ENCODE results near the gene CCR7. TPM values are rescaled to one million over a fixed set of nuclear protein-coding genes. Genes with fewer than 3 reads are reported as not detected.
A peak's percentile ranks its signal among the peaks of the same experiment; 100 is the strongest.

Gene CCR7
- total RNA-seq, 2 donors from 2014 or later: 0.53 TPM; not detected in 1

GRCh38 chr17:40553694-40554534 lies 11.4 kb downstream of the CCR7 start:
- no peak overlapping the region for H3K27ac ChIP-seq (ENCODE audit: low read depth, low read length)
- DNase-seq: peak; percentile 52

GRCh38 chr17:40552806-40553693 lies 12.2 kb downstream of the CCR7 start:
- no peaks in the 10 kb centered on the region for H3K36me3 Mint-ChIP-seq (ENCODE audit: low read depth)
- Histone ChIP-seq H3K4me3 (ENCODE audit: low read length) (no peak overlapping the region), H3K36me3 (ENCODE audit: control insufficient read depth, insufficient read depth, low read length) (no peaks in the 10 kb centered on the region), H3K4me1 (ENCODE audit: control insufficient read depth, insufficient read depth, low read length) (no peaks in the 10 kb centered on the region), H3K9ac (ENCODE audit: extremely low read depth, low read length, poor library complexity, severe bottlenecking) (no peak overlapping the region), H3K9me3 (ENCODE audit: control insufficient read depth, low read length) (no peaks in the 10 kb centered on the region), H3K27me3 (ENCODE audit: control insufficient read depth, insufficient read depth, low read length, poor library complexity, severe bottlenecking) (no peaks in the 10 kb centered on the region), H3K27ac (ENCODE audit: low read depth, low read length) (peak overlapping the region; percentile 3)
- no peak overlapping the region for H3K4me3 Mint-ChIP-seq
- H3K4me1 Mint-ChIP-seq: peaks cover 19% of the 10 kb centered on the region
- H3K27ac Mint-ChIP-seq: no peak overlapping the region
- WGBS, 2 experiments (ENCODE audit: insufficient coverage in 1 of 2, insufficient read length in 1 of 2): 89 to 97% methylated on average over 7 to 12 of the region's 12 CpGs
- H3K27me3 Mint-ChIP-seq (ENCODE audit: insufficient read depth): peaks cover 4% of the 10 kb centered on the region
- peak; percentile 48 for DNase-seq
- no peaks in the 10 kb centered on the region for H3K9me3 Mint-ChIP-seq
- no peak for TF ChIP-seq CTCF (conservative IDR thresholded peaks at IDR 0.05)

More at GRCh38 chr17:40553694-40554534, 11.4 kb downstream of the CCR7 start:
- H3K4me1 Mint-ChIP-seq: peaks cover 17% of the 10 kb centered on the region
- Histone ChIP-seq H3K4me3 (ENCODE audit: low read length) (no peak overlapping the region), H3K27me3 (ENCODE audit: control insufficient read depth, insufficient read depth, low read length, poor library complexity, severe bottlenecking) (no peaks in the 10 kb centered on the region), H3K9ac (ENCODE audit: extremely low read depth, low read length, poor library complexity, severe bottlenecking) (no peak overlapping the region), H3K9me3 (ENCODE audit: control insufficient read depth, low read length) (no peaks in the 10 kb centered on the region), H3K36me3 (ENCODE audit: control insufficient read depth, insufficient read depth, low read length) (no peaks in the 10 kb centered on the region), H3K4me1 (ENCODE audit: control insufficient read depth, insufficient read depth, low read length) (no peaks in the 10 kb centered on the region)
- WGBS, 2 experiments (ENCODE audit: insufficient coverage in 1 of 2, insufficient read length in 1 of 2): 80 to 100% methylated on average over 4 to 19 of the region's 19 CpGs
- H3K27ac Mint-ChIP-seq: no peak overlapping the region
- H3K4me3 Mint-ChIP-seq: no peak overlapping the region
- peaks cover 9% of the 10 kb centered on the region for H3K27me3 Mint-ChIP-seq (ENCODE audit: insufficient read depth)
- H3K36me3 Mint-ChIP-seq (ENCODE audit: low read depth): no peaks in the 10 kb centered on the region
- H3K9me3 Mint-ChIP-seq: no peaks in the 10 kb centered on the region
- TF ChIP-seq CTCF (conservative IDR thresholded peaks at IDR 0.05): no peak

GRCh38 chr17:40551879-40552768 lies 13.1 kb downstream of the CCR7 start:
- H3K36me3 ChIP-seq (ENCODE audit: control insufficient read depth, insufficient read depth, low read length): no peaks in the 10 kb centered on the region
- H3K9me3 Mint-ChIP-seq: no peaks in the 10 kb centered on the region
- H3K4me1 Mint-ChIP-seq: peaks cover 19% of the 10 kb centered on the region
- H3K36me3 Mint-ChIP-seq (ENCODE audit: low read depth): no peaks in the 10 kb centered on the region
- no peak overlapping the region for H3K4me3 Mint-ChIP-seq
- no peaks in the 10 kb centered on the region for H3K9me3 ChIP-seq (ENCODE audit: control insufficient read depth, low read length)
- H3K27me3 Mint-ChIP-seq (ENCODE audit: insufficient read depth): peaks cover 4% of the 10 kb centered on the region
- H3K27me3 ChIP-seq (ENCODE audit: control insufficient read depth, insufficient read depth, low read length, poor library complexity, severe bottlenecking): no peaks in the 10 kb centered on the region
- no peak overlapping the region for H3K27ac Mint-ChIP-seq
- no peak overlapping the region for H3K4me3 ChIP-seq (ENCODE audit: low read length)
- no peaks in the 10 kb centered on the region for H3K4me1 ChIP-seq (ENCODE audit: control insufficient read depth, insufficient read depth, low read length)
- 92 to 97% methylated on average over 25 to 32 of the region's 32 CpGs for WGBS, 2 experiments (ENCODE audit: insufficient coverage in 1 of 2, insufficient read length in 1 of 2)
- DNase-seq: peak; percentile 45
- H3K27ac ChIP-seq (ENCODE audit: low read depth, low read length): peak overlapping the region; percentile 3
- H3K9ac ChIP-seq (ENCODE audit: extremely low read depth, low read length, poor library complexity, severe bottlenecking): no peak overlapping the region
- no peak for TF ChIP-seq CTCF (conservative IDR thresholded peaks at IDR 0.05)

Measured in endodermal cell (in vitro differentiated cells).